GM12874 (cell line): ENCODE measurements around the gene DYNLRB1.

Experiments used
- TF ChIP-seq, protein P1 (sequence below): IDR thresholded peaks from 2 replicates; pipeline ENCODE4 v1.5.1; 2011; ENCODE audit warnings: low read depth, mild to moderate bottlenecking, control low read depth, low read length, moderate library complexity; ENCODE audit not compliant: insufficient read depth

The DYNLRB1 gene

DNA sequence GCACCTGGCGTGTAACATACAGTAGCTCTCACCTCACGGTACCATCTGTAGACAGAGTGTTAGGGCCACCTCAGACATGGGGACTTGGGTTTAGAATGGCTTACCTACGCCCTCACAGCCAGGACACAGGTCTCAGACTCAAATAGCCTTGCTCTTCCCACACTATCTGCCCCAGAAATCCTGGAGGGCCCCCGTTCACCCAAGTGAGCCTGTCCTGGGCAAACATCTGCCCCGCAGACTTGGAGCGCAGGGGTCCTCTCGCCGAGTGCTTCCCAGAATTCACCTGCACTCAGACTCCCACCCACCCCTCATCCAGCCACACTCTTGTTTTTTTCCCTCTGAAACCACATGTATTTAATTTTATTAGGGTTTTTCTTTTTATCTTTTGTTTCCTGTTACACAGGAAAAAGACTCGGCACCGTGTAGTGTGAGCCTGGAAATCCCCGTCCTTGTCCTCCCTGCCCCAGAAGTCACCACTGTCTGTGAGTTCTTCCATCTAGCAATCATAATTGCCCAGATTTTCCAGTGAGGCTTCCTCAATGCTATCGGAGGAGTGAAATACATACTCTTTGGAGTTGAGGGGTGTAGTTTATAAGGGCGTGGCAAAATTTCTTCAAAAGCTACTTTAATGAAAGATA lies 25.2 kb downstream of the DYNLRB1 start:
- TF ChIP-seq, protein P1, sequence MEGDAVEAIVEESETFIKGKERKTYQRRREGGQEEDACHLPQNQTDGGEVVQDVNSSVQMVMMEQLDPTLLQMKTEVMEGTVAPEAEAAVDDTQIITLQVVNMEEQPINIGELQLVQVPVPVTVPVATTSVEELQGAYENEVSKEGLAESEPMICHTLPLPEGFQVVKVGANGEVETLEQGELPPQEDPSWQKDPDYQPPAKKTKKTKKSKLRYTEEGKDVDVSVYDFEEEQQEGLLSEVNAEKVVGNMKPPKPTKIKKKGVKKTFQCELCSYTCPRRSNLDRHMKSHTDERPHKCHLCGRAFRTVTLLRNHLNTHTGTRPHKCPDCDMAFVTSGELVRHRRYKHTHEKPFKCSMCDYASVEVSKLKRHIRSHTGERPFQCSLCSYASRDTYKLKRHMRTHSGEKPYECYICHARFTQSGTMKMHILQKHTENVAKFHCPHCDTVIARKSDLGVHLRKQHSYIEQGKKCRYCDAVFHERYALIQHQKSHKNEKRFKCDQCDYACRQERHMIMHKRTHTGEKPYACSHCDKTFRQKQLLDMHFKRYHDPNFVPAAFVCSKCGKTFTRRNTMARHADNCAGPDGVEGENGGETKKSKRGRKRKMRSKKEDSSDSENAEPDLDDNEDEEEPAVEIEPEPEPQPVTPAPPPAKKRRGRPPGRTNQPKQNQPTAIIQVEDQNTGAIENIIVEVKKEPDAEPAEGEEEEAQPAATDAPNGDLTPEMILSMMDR = no peak

DNA sequence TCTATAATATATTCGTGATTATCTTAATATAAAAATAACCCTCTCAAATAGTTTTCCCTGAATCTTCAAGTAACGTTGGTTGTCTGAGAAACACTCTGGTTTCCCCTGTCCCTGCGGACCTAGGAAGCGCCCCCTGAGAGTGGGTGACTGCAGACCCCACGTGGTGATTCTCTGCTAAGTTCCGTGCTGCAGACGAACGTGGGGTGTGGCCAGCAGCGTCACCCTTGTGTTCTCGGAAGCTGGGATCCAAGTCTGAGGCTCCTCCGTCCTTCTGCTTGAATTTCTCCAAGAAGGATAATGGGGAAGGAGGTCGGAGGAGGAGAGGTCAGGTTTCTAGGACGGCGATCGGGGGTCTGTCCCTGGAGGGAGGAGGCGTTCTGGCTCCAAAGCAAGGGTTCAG lies 25.7 kb downstream of the DYNLRB1 start:
- TF ChIP-seq, protein P1 = no peak

DNA sequence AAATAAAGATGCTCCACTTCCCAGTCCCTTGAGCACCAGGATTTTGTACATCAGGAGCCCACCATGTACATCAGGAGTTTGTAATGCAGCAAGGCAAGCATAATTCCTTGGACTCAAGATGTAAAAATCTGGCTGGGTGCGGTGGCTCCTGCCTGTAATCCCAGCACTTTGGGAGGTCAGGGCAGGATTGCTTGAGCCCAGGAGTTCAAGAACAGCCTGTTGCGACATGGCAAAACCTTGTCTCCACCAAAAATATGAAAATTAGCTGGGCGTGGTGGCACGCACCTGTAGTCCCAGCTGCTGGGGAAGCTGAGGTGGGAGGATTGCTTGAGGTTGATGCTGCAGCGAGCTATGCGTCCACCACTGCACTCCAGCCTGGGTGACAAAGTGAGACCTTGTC lies 26.2 kb downstream of the DYNLRB1 start:
- TF ChIP-seq, protein P1 = no peak

DNA sequence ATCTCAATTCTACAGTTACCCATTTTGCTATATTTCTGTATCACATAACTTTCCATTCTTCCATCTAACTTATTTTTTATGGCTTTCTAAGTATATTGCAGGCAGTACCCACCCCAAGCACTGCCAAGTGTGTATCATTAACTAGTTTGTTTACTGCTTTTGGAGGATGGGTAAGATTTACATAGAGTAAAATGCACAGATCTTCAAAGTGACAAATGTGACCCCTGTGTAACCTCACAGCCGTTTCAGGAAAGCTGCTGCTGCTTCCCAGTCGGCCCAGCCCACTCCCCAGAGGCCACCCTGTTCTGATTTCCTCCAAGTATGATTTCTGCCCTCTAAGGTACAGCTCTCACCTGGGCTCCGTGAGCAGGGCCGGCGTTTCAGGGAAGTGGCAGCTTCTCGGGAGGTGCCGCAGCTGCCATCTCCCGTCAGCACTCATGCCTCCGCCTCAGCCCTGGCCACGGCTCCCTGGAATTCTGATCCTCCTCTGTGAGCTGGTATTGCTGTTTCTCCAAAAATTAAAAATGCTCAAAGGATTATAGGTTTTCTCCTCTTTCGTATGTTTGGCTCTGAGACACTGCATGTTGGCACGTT lies 27.3 kb downstream of the DYNLRB1 start:
- TF ChIP-seq, protein P1 = no peak

DNA sequence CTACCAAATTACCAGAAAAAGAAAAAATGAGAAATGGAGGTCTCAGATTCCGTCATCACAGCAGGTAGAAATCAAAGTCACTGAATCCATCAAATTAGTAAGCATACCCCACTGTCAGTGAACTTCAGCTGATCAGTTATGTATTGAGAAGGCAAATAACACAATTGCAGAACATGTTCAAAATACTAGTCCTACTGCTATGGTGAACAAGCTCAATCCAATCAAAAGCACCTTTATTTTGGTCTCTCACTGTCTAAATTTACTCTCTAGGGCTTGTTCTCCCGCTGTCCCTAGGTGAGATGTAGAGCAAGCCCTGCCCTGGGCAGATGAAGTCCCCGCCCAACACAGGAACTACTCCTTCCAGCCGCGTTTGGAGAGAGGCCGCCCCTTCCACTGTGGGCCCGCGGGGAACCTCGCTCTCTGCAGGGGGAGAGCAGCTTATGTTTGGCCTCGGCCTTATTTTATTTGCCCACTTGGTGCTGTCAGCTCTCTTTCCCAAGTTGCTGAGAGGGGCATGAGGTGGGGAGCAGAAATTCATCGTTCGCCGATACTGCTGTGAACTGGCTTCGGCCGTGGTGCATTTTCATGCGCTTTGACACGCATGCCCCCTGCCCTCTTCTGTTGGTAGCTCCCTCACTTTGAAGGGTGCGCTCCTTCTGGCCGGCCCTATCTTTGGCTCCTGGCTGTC lies 28.0 kb downstream of the DYNLRB1 start:
- TF ChIP-seq, protein P1 = no peak

DNA sequence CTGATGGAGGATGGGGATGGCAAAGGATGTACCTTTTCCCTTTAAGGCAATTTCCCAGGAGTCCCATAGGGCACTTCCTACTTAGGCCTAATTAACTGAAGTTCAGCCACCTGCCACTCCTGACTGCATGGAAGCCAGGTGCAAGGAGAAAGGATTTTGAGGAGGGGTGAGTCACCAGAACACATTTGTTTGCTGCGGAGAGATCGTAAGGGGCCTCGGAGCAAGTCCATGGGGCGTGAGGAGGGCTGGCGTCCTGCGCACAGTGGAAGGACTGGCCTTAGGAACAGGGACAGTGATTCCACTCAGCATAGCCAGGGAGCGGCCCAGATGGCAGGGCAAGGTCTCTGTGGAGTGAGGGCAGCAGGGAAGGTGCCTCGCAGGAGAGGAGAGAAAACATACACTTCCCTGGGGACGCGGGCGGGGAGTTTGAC lies 30.5 kb downstream of the DYNLRB1 start:
- TF ChIP-seq, protein P1 = no peak

DNA sequence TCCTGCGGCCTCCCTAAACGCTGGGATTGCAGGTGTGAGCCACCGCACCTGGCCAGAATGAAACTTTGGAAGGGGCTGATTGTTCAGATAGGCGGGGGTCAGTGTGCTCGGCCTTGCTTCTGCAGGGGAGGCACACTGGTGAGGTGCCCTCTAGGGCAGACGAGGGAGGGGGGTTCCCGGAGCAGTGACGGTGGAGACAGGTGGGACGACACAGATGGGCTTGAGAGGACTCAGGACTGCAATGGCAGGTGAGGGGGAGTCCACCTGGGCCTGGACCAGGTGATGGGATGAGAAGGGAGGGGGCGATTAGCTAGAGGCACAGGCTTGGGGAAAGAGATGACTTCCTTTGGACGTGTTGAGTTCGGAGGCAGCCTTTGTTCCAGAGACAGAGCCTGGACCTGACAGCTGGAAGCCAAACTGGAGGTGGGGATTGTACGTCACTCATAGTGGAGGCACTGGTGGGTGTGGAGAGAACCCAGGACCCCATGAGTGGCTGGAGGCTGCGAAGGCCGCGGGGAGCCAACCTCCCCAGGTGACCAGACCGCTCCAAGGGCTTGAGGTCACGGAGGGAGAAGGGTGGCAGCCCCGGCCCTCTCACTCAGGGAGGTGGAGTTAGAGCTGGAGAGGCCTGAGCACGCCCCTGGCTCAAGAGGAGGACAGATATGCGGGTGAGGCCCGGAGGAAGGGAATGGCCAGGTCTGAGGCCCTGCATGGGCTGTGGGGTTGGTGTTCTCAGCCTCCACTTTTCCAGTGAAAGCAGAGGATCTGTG lies 31.8 kb downstream of the DYNLRB1 start:
- TF ChIP-seq, protein P1 = no peak
